ENCODE data around the gene ITPKC.

The ITPKC gene

DNA sequence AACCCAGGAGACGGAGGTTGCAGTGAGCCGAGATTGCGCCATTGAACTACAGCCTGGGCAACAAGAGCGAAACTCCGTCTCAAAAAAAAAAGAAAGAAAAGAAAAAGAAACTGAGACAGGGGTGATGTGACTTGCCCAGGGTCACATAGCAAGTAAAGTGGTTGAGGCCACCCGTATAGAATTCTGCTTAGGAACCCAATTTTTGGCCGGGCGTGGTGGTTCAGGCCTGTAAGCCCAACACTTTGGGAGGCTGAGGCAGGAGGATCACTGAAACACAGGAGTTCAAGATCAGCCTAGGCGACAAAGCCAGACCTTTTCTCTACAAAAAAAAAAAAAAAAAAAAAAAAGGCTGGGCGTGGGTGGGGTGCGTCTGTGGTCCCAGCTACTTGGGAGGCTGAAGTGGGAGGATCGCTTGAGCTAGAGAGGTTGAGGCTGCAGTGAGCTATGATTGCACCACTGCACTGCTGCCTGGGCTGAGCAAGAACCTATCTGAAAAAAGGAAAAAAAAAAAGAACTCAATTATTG lies 35.4 kb downstream of the ITPKC start:
- peak overlapping the region; percentile 72 for H3K4me3 ChIP-seq (ENCODE audit: low read depth, low read length)
- TF ChIP-seq, protein P1, sequence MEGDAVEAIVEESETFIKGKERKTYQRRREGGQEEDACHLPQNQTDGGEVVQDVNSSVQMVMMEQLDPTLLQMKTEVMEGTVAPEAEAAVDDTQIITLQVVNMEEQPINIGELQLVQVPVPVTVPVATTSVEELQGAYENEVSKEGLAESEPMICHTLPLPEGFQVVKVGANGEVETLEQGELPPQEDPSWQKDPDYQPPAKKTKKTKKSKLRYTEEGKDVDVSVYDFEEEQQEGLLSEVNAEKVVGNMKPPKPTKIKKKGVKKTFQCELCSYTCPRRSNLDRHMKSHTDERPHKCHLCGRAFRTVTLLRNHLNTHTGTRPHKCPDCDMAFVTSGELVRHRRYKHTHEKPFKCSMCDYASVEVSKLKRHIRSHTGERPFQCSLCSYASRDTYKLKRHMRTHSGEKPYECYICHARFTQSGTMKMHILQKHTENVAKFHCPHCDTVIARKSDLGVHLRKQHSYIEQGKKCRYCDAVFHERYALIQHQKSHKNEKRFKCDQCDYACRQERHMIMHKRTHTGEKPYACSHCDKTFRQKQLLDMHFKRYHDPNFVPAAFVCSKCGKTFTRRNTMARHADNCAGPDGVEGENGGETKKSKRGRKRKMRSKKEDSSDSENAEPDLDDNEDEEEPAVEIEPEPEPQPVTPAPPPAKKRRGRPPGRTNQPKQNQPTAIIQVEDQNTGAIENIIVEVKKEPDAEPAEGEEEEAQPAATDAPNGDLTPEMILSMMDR (IDR thresholded peaks at IDR 0.05; ENCODE audit: insufficient read depth, low read depth, low read length, missing control alignments): no peak
- peak; percentile 55 for DNase-seq (ENCODE audit: low read depth)

DNA sequence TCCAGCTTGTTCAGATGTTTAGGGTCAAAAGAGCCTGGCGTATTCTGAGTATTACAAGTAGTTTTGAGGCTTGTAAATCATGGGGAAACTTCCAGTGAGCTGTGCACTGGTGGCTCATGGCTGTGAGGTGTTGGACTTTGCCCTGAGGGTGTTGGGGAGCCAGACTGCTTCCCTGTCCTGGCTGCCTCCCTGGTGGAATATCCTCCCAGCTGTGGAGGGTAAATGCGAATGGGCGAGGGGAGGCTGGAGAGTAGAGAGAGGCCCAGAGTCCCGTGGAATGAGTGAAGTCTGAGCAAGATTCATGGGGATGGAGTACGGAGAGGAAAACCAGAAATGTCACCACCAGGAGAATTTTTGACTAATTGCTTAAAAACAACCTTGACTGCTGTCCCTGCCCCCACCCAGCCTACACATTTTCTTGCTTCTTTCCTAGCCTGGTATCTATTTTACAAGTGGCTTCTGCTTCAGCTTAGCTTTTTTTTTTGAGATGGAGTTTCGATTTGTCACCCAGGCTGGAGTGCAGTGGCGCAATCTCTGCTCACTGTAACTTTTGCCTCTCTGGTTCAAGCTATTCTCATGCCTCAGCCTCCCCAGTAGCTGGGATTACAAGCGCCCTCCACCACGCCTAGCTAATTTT lies 37.8 kb downstream of the ITPKC start:
- DNase-seq (ENCODE audit: low read depth): peak; percentile 62
- TF ChIP-seq, protein P1 (IDR thresholded peaks at IDR 0.05; ENCODE audit: insufficient read depth, low read depth, low read length, missing control alignments): no peak
- H3K4me3 ChIP-seq (ENCODE audit: low read depth, low read length): peak overlapping the region; percentile 33

DNA sequence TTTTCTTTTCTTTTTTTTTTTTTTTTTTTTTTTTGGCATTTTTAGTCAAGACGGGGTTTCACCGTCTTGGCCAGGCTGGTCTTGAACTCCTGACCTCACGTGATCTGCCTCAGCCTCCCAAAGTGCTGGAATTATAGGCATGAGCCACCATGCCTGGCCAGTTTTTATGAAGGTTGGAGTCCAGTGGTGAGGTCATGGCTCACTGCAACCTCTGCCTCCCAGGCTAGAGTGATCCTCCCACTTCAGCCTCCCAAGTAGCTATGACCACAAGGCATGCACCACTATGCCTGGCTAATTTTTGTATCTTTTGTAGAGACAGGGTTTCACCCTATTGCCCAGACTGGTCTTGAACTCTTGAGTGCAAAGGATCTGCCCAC lies 38.3 kb downstream of the ITPKC start:
- DNase-seq (ENCODE audit: low read depth): no peak
- TF ChIP-seq, protein P1 (IDR thresholded peaks at IDR 0.05; ENCODE audit: insufficient read depth, low read depth, low read length, missing control alignments): no peak
- no peak overlapping the region for H3K4me3 ChIP-seq (ENCODE audit: low read depth, low read length)

DNA sequence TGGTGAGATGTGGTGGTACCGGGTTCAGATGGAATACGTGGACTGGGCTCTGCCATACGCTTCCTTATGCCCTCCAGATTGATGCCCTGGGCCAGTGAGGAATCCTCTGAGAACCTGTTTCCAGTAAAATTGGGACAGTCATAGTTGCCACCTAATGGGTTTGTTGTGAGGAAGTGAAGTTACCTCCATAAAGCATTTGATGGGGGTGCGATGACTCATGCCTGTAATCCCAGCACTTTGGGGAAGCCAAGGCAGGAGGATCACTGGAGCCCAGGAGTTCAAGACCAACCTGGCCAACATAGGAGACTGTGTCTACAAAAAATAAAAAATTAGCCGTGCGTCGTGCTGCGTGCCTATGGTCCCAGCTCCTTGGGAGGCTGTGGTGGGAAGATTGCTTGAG lies 38.9 kb downstream of the ITPKC start:
- TF ChIP-seq, protein P1 (IDR thresholded peaks at IDR 0.05; ENCODE audit: insufficient read depth, low read depth, low read length, missing control alignments): no peak
- H3K4me3 ChIP-seq (ENCODE audit: low read depth, low read length): no peak overlapping the region
- no peak for DNase-seq (ENCODE audit: low read depth)

DNA sequence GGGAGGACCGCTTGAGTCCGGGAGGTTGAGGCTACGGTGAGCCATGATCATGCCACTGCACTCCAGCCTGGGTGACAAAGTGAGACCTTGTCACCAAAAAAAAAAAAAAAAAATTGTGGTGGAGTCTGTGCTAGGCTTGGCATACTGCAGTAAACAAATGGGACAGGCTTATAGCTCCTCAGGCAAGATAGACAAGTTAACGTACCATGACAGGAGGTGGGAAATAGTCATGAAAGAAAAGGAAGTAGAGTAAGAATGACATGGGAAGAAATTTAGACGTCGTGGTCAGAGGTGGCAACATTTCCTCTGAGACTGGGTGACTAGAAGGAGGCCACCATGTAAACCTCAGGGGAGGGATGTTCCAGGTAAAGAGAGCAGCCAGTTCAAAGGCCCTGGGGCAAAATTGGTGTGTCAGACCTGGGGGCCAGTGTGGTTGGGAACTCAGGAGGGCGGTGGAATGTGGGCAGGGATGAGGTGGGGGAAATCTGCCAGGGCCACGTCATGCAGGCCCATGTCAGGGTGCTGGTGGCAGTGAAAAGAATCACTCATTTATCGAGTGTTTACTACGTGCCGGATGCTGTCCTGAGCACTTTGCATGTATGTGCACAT lies 39.7 kb downstream of the ITPKC start:
- TF ChIP-seq, protein P1 (IDR thresholded peaks at IDR 0.05; ENCODE audit: insufficient read depth, low read depth, low read length, missing control alignments): no peak
- no peak for DNase-seq (ENCODE audit: low read depth)
- H3K4me3 ChIP-seq (ENCODE audit: low read depth, low read length): no peak overlapping the region

DNA sequence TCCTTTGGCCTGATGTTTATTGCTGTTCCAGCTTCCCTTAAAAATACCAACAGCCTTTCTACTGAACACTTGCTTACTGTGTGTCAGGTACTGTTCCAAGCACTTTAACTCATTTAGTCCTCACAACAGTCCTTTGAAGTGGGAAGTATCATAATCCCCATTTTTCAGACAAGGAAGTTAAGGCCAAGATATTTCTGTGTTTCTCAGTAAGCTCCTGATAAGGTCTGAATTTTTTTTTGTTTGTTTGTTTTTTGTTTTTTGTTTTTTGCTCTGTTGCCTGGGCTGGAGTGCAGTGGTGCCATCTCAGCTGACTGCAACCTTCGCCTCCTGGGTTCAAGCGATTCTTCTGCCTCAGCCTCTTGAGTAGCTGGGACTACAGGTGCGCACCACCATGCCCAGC lies 41.6 kb downstream of the ITPKC start:
- no peak overlapping the region for H3K4me3 ChIP-seq (ENCODE audit: low read depth, low read length)
- DNase-seq (ENCODE audit: low read depth): no peak
- TF ChIP-seq, protein P1 (IDR thresholded peaks at IDR 0.05; ENCODE audit: insufficient read depth, low read depth, low read length, missing control alignments): no peak
